Subcutaneous adipose tissue (tissue), 4 donors: Measurements from ENCODE around the gene IPO13. TPM values are rescaled to one million over a fixed set of nuclear protein-coding genes. Genes with fewer than 3 reads are reported as not detected.

ENCODE experiments used
- CTCF ChIP-seq: fragments of 450-650 bp; IDR thresholded peaks from one replicate; pipeline ENCODE4 v1.5.1; 2016; ENCODE audit warnings: low read depth, mild to moderate bottlenecking, control low read depth, antibody characterized with exemption, moderate library complexity
- total RNA-seq, 4 donors: library from RNA; depleted of rRNA; stranded (reverse); fragments of >200 nt; gene quantifications; one replicate each; pipeline ENCODE4 v1.1.0, GENCODE V29; 2016

IPO13 gene
- total RNA-seq, 4 donors from 2014 or later = 17.4 to 18.2 (median 17.8) TPM

- TF ChIP-seq CTCF = no peak
These were observed 13.9 kb upstream of the IPO13 start for GRCh38 chr1:43932786-43933385.

GRCh38 chr1:43933386-43934100, 13.2 kb upstream of the IPO13 start, which contains the start of gene ARTN:
Gene ARTN, plus strand, starts transcription at chr1:43933801. Its CDS starts 1,856 bp downstream, at chr1:43935657.
- TF ChIP-seq CTCF = no peak

- TF ChIP-seq CTCF = no peak
These were observed 12.4 kb upstream of the IPO13 start for GRCh38 chr1:43934101-43934985.

- TF ChIP-seq CTCF = no peak
These were observed 11.8 kb upstream of the IPO13 start for GRCh38 chr1:43934986-43935324.

GRCh38 chr1:43935711-43936427, 10.9 kb upstream of the IPO13 start:
- TF ChIP-seq CTCF = no peak

- TF ChIP-seq CTCF = no peak
These were observed 10.2 kb upstream of the IPO13 start for GRCh38 chr1:43936431-43937151.
